Ovary (tissue), 3 donors: ENCODE results near the gene ABCA2.
"Not testable (repeated sequence)": the region's sequence is repeated elsewhere in the genome, so short reads cannot be mapped to it uniquely, and the experiment has no call there.

ENCODE experiments used
- CTCF ChIP-seq, 3 donors: fragments of 450-650 bp in 2 of 3; fragments of 200-600 bp in 1 of 3; IDR thresholded peaks; one replicate each; pipeline versions ENCODE4 v1.5.1 to v1.8.0; 2016 to 2022; ENCODE audit warnings: antibody characterized with exemption in 3 of 3, mild to moderate bottlenecking in 1 of 3
- POLR2A ChIP-seq: fragments of 450-650 bp; IDR thresholded peaks from one replicate; pipeline ENCODE4 v1.6.1; 2017; ENCODE audit warnings: antibody characterized with exemption, mild to moderate bottlenecking, moderate library complexity
- donor health status: DM: no; HTN: no; CAD: no.

DNA sequence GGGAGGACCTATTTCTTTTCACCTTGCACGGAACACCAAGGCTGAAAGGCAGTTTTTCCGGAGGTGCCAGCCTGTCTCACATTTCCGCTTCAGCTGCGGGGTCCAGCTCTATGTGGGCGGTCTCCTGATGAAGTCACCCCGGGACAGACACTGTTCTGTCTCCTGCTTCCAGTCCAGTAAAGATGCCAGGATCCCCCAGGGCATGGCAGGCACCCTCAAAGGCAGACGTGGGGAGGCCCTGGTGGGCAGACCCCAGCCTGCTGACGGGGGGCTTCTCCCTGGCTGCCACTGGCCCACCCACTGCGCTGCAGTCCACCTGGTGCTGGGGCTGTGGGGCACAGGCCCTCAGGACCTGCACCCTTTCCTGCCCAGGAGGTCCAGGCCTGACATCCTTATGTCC is 34.8 kb upstream of the ABCA2 start:
- not testable (repeated sequence) for TF ChIP-seq CTCF (IDR thresholded peaks at IDR 0.05); POLR2A
